GM21619 (cell line): Measurements from ENCODE around the gene ITFG2.

Source experiments
- ATAC-seq: cut with Tn5 transposase; IDR thresholded peaks from one replicate; pipeline ENCODE4 v1.9.1; 2021; ENCODE audit not compliant: unreplicated experiment

ITFG2 gene

DNA sequence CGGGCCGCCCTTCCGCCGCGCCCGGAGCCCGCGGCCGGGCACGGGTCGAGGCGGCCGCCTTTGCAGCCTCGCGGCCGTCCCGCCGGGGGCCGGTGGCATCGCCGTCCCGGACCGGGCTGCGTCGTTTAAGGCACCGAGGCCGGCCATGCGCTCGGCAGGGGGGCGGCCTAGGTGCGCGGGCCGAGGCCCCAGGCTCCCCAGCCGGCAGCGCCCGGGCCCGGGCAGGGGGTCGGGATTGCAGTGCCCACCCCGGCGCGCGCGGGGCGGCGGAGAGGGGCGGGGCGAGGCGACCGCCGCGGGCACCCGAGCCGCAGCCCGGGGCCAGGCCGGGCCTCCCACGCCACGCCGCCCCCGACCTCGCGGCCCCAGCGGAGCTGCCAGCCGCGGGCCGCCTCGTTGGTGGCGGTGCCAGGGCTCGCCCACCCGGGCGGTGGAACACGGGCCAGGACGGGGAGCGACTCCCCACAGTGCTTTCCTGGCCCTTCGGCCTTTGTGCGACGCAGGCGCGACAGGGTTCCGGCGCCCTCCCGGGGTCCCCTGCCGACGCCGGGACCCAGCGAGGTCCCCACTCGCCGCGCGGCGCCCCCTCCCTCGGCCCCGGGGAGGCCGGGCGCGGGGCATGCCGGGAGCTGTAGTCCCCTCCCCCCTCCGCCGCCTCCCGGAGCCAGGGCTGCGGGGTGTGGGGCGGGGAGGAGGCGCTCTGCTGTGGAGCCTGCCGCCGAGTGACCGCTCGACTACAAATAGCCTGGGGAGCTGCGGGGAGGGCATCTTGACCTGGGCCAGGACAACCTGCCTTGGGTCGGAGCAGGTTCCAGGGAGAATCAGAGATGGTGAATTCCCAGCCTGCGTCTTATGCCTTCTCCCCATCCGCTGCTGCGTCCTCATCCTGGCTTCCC lies 16.9 kb upstream of the ITFG2 start:
- peak; percentile 63 for ATAC-seq

DNA sequence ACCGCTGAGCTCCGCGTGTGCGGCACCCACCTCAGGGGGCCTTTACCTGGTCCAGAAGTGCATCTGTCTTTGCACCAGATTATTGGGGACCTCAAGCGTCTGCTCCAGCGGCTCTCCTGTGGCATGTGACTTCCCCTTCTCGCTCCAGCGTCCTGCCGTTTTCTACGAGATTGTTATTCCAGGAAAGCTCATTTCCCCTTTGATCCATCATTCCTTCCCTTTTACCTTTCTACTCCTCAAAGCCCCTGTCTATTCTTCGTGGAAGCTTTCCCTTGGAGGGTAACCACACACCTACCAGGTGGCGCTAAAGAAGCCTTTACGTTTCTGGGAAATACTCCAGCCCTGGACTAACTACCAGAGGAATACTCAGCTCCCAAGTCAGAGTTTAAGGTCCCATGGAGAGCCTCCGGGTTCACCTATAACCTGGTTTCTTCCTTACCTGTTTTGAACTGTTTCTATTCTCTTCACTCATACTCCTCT lies 16.2 kb upstream of the ITFG2 start:
- no peak for ATAC-seq

DNA sequence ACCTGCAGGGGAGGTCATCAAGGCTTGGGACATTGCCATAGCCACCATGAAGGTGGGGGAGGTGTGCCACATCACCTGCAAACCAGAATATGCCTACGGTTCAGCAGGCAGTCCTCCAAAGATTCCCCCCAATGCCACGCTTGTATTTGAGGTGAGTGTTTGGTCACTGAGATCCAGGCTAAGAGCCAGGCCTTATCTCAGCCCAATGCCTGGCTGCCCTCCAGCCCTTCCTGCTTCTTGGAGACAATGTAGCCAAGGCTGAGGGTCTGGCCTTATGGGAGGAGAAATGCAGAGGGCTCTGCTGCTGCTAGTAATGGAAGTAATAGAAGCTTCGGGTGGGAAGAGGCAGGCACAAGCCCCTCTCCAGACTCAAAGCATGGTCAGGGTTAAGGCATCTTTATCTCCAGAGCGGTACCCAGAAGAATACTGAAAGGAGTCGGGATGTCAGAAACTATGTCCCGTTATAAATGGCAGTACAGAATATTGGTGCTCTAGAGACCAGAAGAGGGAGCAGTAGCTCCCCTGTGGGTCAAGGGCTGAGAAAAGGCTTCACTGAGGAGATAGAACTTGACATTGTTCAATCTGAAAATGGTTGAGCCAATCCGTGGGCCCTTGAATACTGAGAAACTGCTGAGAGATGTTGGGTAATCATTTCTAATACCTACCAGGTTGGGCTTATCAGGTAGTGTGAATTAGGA lies 14.6 kb upstream of the ITFG2 start:
- no peak for ATAC-seq

DNA sequence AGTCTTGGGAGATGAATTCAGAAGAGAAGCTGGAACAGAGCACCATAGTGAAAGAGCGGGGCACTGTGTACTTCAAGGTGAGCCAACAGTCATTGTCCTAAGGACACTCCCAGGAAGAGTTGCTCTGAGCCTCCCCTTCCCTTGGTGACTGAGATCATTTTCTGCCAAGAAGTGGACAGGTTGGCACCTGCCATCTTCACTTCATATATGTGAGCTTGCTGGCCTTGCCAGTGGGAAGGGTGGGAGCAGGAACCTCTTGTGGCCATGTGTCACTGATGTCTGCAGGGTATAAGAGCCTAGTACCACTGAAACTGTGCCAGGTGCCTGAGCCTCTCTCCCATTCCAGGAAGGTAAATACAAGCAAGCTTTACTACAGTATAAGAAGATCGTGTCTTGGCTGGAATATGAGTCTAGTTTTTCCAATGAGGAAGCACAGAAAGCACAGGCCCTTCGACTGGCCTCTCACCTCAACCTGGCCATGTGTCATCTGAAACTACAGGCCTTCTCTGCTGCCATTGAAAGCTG lies 12.4 kb upstream of the ITFG2 start:
- ATAC-seq: no peak

DNA sequence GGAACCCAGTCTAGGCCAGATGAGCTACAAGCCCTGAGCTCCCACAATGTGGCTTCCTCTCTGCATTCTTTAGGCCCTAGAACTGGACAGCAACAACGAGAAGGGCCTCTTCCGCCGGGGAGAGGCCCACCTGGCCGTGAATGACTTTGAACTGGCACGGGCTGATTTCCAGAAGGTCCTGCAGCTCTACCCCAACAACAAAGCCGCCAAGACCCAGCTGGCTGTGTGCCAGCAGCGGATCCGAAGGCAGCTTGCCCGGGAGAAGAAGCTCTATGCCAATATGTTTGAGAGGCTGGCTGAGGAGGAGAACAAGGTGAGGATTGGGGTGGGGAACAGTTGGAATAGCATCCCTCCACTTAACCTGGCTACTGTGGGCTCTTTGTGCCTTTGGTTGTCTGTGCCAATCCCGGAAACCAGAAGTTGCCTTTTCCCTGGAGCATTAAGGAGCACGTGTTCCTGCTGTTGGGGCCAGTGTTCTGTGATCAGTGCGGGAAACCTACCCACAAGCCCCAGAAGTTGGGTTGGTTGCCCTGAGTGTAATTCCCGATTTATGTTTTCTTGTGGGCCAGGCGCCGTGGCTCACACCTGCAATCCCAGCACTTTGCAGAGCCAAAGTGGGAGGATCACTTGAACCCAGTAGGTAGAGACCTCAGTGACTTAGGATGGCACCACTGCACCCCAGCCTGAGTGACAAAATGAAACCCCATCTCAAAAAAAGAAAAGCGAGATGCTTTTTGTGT lies 11.3 kb upstream of the ITFG2 start:
- no peak for ATAC-seq

DNA sequence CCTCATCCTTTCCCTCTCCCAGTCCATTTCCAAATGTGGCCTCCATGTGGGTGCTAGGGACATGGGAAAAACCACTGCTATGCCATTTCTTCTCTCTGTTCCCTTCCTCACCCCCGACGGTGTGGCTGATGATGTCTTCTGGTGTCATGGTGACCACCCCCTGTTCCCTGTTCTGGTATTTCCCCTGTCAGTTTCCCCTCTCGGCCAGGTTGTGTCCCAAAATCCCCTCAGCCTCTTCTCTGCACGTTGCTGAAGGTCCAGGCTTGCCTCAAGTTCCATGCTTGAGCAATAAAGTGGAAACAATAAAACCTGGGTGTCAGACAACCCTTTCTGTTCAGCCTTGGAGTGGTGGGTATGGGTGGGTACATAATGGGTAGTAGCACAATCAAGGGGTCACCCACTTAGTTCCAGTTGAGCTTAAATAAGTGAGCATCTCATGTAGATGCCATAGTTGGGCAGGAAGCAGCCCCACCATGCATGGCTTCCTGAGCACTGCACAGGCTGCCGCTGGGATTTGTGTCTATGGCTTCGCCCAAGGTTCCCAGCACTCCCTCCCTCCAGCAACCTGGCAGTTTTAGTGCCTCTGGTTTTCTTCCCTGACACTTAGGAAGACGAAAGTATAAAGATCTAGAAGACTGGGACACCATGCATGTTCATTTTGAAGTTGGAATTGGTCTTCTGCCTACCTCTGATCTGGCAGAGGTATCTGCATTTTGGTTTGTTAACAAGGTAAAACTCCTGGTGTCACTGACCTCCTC lies 8.7 kb upstream of the ITFG2 start:
- ATAC-seq: no peak

DNA sequence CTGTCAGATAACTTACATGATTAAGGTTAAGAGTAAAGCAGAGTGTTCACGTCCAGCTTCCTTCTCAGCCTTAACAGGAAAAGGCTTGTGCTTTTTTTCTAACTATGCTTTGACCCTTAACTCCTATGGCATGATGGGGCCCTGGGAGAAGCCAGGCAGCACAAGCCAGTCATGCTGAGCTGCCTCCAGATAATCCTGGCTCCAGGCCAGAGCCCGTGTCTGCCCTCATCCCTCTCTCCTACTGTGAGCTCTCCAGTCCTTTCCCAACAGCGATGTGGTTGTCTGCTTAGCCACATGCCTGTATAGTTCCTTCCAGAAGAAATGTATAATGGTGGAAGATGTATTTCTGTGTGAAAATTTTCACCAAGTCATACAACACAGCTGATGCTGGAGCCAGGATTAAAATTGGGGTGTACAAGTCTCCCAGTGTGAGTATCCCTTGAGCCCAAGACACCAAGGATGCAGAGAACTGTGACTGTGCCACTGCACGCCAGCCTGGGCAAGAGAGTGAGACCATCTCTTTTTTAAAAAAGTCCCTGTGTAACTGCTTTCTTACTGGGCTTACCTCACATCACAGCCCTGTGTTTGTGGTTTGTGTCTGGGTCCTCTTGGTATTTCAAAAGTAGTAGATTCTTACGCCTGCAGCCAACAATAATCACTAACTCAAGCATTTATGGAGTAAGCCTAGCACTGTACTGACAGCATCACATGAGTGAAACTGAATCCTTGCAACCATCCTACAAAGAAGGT lies 7.9 kb upstream of the ITFG2 start:
- ATAC-seq: no peak

DNA sequence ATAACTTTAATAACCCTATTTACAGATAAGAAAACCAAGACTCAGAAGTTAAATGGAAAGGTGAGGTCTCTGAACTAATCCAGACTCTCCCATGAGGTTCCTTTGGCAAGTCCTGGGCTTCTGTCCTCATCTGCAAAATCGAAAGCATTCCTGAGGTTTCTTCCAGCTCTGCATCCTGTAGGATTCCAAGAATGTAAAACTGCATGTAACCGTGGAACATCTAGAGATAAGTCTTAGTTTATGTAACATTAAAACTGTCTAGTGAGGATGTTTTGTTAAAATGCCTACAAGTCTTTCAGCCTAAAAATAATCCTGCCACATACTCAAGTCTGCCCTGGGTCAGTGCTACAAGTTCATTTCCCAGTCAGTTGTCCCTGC lies 7.3 kb upstream of the ITFG2 start:
- no peak for ATAC-seq

DNA sequence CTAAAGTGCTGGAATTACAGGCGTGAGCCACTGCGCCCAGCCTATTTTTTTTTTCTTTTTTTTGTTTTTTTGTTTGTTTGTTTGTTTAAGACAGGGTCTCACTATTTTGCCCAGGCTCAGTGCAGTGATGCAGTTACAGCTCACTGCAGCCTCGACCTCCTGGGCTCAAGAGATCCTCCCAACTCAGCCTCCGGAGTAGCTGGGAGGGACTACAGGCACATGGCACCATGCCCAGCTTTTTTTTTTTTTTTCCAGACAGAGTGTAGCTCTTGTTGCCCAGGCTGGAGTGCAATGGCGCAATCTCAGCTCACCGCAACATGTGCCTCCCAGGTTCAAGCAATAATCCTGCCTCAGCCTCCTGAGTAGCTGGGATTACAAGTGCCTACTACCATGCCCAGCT lies 5.8 kb upstream of the ITFG2 start:
- ATAC-seq: no peak

DNA sequence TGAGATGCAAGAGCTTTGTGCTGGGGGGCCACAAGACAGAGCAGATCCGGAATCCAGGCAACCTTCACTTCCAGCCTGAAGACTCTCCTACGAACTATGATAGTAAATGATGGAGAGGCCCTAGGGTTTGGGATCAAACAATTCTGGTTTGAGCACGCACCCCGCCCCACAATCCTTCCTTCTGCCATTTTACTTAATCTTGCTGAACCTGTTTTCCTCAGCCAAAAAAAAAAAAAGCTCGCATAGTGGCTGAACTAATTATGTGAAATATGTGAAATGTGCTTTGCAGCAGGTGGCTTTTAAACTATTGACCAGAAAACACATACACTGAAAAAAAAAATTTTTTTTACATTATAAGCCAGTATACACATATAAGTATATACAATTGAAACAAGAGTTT lies 667 bp upstream of the ITFG2 start:
- no peak for ATAC-seq

DNA sequence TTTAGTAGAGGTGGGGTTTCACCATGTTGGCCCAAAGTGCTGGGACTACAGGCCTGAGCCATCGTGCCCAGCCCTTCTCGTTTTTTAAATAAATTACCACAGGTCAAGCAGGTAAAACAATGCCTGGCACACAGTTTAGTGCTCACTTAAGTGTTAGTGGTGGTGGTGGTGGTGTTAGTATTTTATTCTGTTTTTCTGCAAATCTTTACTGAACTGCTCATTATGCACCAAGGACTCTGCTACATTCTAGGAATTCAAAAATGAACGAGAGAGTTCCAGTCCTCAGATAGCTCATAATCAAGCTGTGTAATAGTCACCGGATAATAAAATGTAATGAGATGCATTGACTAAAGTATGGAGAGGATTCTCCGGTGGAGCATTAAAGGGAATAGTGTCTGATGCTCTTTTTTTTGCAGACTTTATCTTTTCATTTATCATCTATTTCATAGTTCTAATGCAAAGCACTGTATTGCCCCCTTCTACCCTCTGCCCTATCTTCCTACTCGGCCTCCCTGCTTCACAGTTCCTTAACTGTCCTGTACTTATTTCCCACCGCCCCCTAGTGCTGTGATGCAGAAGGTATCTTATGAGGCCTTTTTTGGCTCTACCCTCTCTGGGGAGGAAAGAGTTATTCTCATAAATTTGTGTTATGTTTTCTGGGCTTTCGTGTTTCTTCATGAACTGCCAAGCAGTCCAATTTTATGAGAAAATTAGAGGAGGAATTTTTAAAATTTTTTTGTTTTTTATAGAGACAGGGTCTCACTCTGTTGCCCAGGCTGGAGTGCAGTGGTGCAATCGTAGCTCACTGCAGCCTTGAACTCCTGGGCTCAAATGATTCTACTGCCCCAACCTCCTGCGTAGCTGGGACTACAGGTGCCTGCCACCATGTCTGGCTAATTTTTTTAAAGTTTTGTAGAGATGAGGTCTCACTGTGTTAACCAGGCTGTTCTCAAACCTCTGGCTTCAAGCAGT lies 1.0 kb downstream of the ITFG2 start:
- ATAC-seq: peak; percentile 39

DNA sequence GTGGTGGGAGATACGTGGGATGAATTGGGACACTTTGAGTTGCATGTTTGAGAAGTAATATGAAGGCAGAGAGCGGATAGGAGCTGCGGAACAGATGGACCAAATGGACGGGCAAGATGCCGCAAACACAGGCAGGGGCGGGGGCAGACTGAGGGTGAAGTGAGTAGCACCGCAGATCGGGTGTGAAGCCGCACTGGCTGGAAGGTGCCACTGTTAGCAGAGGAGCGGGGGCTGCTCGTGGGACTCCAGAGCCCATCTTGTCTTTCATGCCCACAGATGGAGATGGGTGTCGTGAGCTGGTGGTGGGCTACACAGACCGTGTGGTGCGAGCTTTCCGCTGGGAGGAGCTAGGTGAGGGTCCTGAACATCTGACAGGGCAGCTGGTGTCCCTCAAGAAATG lies 7.3 kb downstream of the ITFG2 start:
- ATAC-seq: no peak

DNA sequence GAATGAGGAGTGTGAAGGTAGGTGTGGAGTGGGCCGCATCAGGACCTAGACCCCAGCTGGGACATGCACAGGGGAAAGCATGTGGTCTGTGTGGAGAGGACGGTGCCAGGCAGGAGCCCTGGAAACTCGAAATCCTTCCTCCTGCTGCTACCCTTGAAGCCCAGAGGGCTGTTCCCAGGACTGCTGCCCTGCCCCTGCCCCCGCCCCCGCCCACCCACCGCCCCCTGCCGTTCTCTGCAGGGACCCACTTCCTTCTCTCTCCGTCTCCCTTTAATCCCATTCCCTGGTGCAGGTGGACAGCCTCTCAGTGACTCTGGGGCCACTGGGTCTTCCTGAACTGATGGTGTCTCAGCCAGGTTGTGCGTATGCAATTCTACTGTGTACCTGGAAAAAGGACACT lies 8.0 kb downstream of the ITFG2 start:
- no peak for ATAC-seq

DNA sequence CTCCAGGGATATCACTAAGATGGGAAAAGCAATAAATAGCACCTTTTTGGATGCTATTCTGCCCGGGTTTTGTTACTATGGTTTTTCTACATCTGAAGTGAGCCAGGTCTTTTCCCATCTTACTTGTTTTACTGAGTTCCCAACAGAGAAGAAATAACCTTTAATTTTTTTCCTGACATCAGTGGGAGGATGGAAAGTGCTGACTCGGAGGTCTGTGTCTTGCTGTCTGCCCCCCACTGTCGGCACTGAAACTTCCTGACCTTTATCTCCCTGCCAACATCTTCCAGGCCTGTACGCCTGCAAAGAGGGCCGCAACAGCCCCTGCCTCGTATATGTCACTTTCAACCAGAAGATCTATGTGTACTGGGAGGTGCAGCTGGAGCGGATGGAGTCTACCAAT lies 11.0 kb downstream of the ITFG2 start:
- ATAC-seq: no peak

DNA sequence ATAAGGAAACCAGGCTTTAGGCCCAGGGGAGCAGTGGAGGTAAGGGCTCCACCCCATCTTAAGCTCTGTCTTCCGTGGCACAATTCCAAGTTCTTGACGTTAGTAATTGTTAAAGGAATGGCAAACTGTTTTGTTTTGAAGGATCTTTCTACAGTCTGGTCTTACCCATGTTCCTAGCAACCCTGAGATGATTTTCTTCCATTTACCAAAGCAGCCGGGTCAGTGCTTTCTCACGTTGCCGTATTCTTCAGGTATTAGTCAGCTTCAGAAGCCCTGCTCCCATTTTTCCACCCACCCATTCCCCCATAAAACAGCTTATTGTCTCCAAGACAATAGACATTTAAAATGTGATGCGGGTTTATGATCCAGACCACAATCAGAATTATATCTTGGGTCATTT lies 12.1 kb downstream of the ITFG2 start:
- ATAC-seq: no peak

DNA sequence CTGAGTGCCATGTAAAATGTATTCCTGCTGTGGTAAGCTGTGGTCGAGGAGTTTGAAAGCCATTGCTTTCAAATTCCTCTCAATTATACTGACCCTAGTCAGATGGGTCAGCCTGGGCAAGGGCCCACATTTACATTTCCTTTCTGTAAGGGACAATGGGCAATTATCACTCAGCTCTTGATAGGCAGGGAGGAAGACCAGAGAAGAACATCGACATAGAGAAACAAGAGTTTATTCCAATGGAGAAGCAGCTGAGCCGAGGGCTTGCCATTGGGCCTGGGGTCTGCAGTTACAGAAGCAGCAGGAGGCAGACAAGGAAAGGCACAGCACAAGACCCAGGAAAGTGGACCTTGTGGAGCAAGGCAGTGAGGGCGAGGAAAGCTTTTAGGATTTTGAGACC lies 12.7 kb downstream of the ITFG2 start:
- ATAC-seq: no peak

DNA sequence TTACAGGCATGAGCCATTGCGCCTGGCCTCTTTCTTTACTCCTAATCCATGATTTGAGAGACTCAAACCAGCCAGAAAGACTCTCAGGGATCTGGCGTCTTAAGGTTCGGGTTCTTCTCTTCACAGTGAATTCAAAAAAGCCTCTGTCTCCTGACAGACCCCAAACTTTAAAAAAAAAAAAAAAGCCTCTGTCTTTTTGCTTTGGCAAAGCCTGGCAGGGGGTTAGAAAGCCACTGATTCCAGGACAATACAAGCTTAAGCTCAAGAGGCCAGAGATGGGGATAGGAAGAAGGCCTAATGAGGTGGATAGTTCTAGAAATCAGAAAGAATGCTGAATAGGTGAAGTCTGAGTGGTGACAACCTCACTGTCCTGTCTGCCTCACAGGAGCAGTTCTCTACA lies 13.6 kb downstream of the ITFG2 start:
- ATAC-seq: no peak

DNA sequence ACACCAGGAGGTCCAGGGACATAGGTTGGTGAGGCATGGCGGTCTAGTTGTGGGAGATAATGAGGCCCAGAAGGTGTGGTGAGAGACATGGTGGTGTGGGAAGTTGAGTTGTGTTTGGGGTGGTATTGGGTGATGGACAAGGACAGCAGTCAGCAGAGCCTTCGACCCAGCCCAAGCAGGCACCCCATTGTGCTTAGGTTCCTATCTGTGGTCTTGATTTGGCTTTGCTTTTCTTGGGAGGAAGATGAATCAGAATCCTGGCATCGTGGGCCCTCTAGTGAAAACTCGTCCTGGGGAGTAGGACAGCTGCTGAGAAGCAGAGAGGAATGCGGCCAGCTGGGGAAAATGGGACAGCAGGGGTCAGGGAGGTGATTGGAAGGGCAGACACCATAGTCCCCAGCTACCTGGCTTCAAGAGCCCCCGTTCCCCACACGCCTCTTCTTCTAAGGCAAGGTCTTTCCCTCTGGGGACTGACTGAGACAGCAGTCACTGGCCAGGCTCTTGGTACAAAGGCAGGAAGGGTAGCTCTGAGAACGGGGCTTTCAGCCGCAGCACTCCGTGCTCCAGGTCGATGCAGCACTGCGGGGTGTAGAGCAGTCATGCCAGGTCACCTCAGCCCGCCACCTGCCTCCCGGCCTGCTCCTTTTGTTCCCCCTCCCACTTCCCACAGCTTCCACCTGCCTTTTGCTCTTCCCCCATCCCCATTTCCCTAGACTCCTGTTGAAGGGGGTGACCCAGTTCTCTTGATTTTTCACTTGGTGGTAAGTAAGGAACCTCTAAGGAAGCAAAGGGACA lies 14.4 kb downstream of the ITFG2 start:
- no peak for ATAC-seq
